WTC11 (cell line): ENCODE measurements around the gene HMX2.

Source experiments
- CTCF ChIP-seq: fragments of 200-600 bp; IDR thresholded peaks from 2 replicates; pipeline ENCODE4 v1.8.0; 2022; ENCODE audit warnings: antibody characterized with exemption
- FOXP4 ChIP-seq: sonication (generic); formaldehyde crosslinking; IDR thresholded peaks from 2 replicates; pipeline ENCODE4 v1.8.0; 2022; ENCODE audit warnings: mild to moderate bottlenecking, missing genetic modification reagents
- GRHL2 ChIP-seq: fragments of 250-450 bp; sonication (Bioruptor Pico); IDR thresholded peaks from 2 replicates; pipeline ENCODE4 v1.8.0; 2022; ENCODE audit warnings: mild to moderate bottlenecking, moderate library complexity; ENCODE audit not compliant: insufficient replicate concordance, severe bottlenecking
- PRRX2 ChIP-seq: fragments of 250-450 bp; sonication (Bioruptor Pico); IDR thresholded peaks from 2 replicates; pipeline ENCODE4 v1.8.0; 2021; ENCODE audit warnings: mild to moderate bottlenecking
- STAT6 ChIP-seq: sonication (generic); formaldehyde crosslinking; conservative IDR thresholded peaks from 2 replicates; pipeline ENCODE4 v1.8.1; 2023; ENCODE audit warnings: mild to moderate bottlenecking, low read depth, missing genetic modification reagents, moderate library complexity
- USF2 ChIP-seq: sonication (generic); formaldehyde crosslinking; IDR thresholded peaks from 2 replicates; pipeline ENCODE4 v1.8.1; 2023; ENCODE audit warnings: mild to moderate bottlenecking, missing genetic modification reagents, moderate library complexity

GRCh38 chr10:123166618-123167017, 18.7 kb downstream of the HMX2 start:
- TF ChIP-seq STAT6 = no peak
- no peak for TF ChIP-seq CTCF
- no peak for TF ChIP-seq FOXP4 (CRISPR knock-in tag)
- no peak for TF ChIP-seq GRHL2 (CRISPR knock-in tag)
- no peak for TF ChIP-seq USF2 (CRISPR knock-in tag)
- no peak for TF ChIP-seq PRRX2 (CRISPR knock-in tag)
